Keratinocyte (primary cell): Measurements from ENCODE around the gene PLEKHS1. TPM values are rescaled to one million over a fixed set of nuclear protein-coding genes. Genes with fewer than 3 reads are reported as not detected.

Experiments used
- DNase-seq: peaks from one replicate; pipeline ENCODE4 v3.0.0-alpha.2; 2011; ENCODE audit warnings: low read depth, missing footprints, low spot score
- FAIRE-seq: peaks from 2 replicates; lab custom pipeline; 2011; peaks lifted over from hg19 to GRCh38; lab: Jason Lieb, UNC
- H2AFZ ChIP-seq: 2 replicates; pipeline ENCODE4 v1.6.0; 2012; ENCODE audit warnings: low read length, control low read depth, inconsistent platforms; ENCODE audit not compliant: control insufficient read depth
- H3K27ac ChIP-seq: 2 replicates; pipeline ENCODE4 v1.5.1; 2011; ENCODE audit warnings: low read length; ENCODE audit not compliant: control insufficient read depth, insufficient read depth
- H3K27me3 ChIP-seq: 3 replicates; pipeline ENCODE4 v1.6.0; 2011; ENCODE audit warnings: low read length; ENCODE audit not compliant: control insufficient read depth, insufficient read depth; ENCODE audit errors: extremely low read depth
- H3K36me3 ChIP-seq, 2 experiments: 2 replicates in 1 of 2; 3 replicates in 1 of 2; pipeline ENCODE4 v1.5.1; 2011; ENCODE audit warnings: low read length in 2 of 2, mild to moderate bottlenecking in 1 of 2; ENCODE audit not compliant: control insufficient read depth in 2 of 2, insufficient read depth in 2 of 2; ENCODE audit errors: extremely low read depth in 1 of 2
- H3K4me1 ChIP-seq: 3 replicates; pipeline ENCODE4 v1.5.1; 2011; ENCODE audit warnings: low read length; ENCODE audit not compliant: control insufficient read depth, insufficient read depth; ENCODE audit errors: extremely low read depth
- H3K4me2 ChIP-seq: 3 replicates; pipeline ENCODE4 v1.6.0; 2011; ENCODE audit warnings: low read depth, low read length; ENCODE audit not compliant: control insufficient read depth, insufficient read depth; ENCODE audit errors: extremely low read depth
- H3K4me3 ChIP-seq, 3 experiments: fragments of 200-600 bp in 1 of 3; sonication (generic) in 1 of 3; 2 replicates in 2 of 3; 3 replicates in 1 of 3; pipeline ENCODE4 v1.5.1; 2011 to 2016; ENCODE audit warnings: low read length in 3 of 3, mild to moderate bottlenecking in 3 of 3, control low read depth in 2 of 3, inconsistent platforms in 1 of 3, low read depth in 1 of 3, mixed read lengths in 1 of 3, mixed run types in 1 of 3, moderate library complexity in 1 of 3; ENCODE audit not compliant: control insufficient read depth in 2 of 3, insufficient read depth in 2 of 3; ENCODE audit errors: extremely low read depth in 1 of 3
- H3K79me2 ChIP-seq: 2 replicates; pipeline ENCODE4 v1.6.0; 2012; ENCODE audit warnings: low read length; ENCODE audit not compliant: control insufficient read depth, insufficient read depth
- H3K9ac ChIP-seq: 3 replicates; pipeline ENCODE4 v1.6.0; 2011; ENCODE audit warnings: low read length; ENCODE audit not compliant: control insufficient read depth, insufficient read depth; ENCODE audit errors: extremely low read depth
- H3K9me1 ChIP-seq: 3 replicates; pipeline ENCODE4 v1.6.0; 2011; ENCODE audit warnings: low read length; ENCODE audit not compliant: control insufficient read depth, insufficient read depth; ENCODE audit errors: extremely low read depth
- H3K9me3 ChIP-seq: 2 replicates; pipeline ENCODE4 v1.5.1; 2012; ENCODE audit warnings: low read depth, low read length; ENCODE audit not compliant: control insufficient read depth
- H4K20me1 ChIP-seq: 3 replicates; pipeline ENCODE4 v1.6.0; 2011; ENCODE audit warnings: low read length; ENCODE audit not compliant: control insufficient read depth, insufficient read depth; ENCODE audit errors: extremely low read depth
- EZH2 ChIP-seq: IDR thresholded peaks from one replicate; pipeline ENCODE4 v1.6.1; 2012; ENCODE audit warnings: inconsistent platforms, mild to moderate bottlenecking, low read length, moderate library complexity
- dilution Hi-C: fragments of 300-500 bp; cut with MboI; formaldehyde crosslinking; loops from one replicate; pipeline ENCODE4 v1.7.0; 2020; ENCODE audit warnings: low sequenced_read_pairs; ENCODE audit not compliant: extremely low pct_ligation_motif_present
- polyA plus RNA-seq, 5 experiments: library from polyadenylated mRNA; depleted of rRNA in 3 of 5; stranded (reverse) in 3 of 5; stranded (forward) in 1 of 5; unstranded in 1 of 5; fragments of >200 nt; gene quantifications; 1 replicate in 1 of 5; 2 replicates in 3 of 5; 3 replicates in 1 of 5; pipeline versions ENCODE4 v1.2.1 to v1.2.3, GENCODE V29; 2011 to 2012; ENCODE audit warnings: missing spikeins in 2 of 5, low read depth in 1 of 5, low replicate concordance in 1 of 5
- TF ChIP-seq, protein P1 (sequence below), 3 experiments: IDR thresholded peaks in 1 of 3; conservative IDR thresholded peaks in 1 of 3; optimal IDR thresholded peaks in 1 of 3; 2 replicates in 2 of 3; 3 replicates in 1 of 3; pipeline versions ENCODE3 to v1.5.1; 2011; ENCODE audit warnings: low read length in 3 of 3, mild to moderate bottlenecking in 3 of 3, moderate library complexity in 2 of 3, control low read depth in 1 of 3, inconsistent platforms in 1 of 3; ENCODE audit not compliant: insufficient read depth in 2 of 3; ENCODE audit errors: extremely low read depth in 1 of 3

The PLEKHS1 gene
- polyA plus RNA-seq, 1 donor (not counting 4 experiments of a cell fraction or from before 2014, with no cell fraction given): not detected

DNA sequence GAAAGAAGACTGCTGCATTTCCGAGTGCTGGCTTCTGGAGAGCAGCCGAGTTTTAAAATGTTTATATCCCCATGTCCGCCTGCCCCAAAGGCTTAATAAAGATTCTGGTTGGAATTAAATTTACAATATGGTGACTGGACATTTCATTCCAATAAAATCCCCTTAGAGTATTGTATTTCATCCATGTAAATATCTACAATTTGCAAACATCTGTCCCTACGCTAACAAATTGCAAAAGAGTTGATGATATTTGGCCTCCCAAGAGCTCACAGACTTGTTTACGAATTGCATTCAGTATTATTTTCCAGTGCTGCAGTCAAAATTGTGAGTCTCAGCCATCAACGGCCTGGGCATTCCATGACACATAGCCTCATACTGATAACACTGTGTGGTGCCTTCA, 50.1 kb downstream of the PLEKHS1 start:
- Histone ChIP-seq H3K9me1 (no peaks in the 10 kb centered on the region), H3K27ac (no peak overlapping the region), H3K9me3 (no peaks in the 10 kb centered on the region), H3K27me3 (peaks cover 8% of the 10 kb centered on the region), H4K20me1 (no peaks in the 10 kb centered on the region), H3K79me2 (no peaks in the 10 kb centered on the region), H3K4me2 (no peak overlapping the region), H3K36me3 (no peaks in the 10 kb centered on the region), H3K9ac (no peak overlapping the region), H3K4me1 (no peaks in the 10 kb centered on the region), H3K4me3 (no peak overlapping the region), H2AFZ (no peak overlapping the region)
- DNase-seq: no peak
- TF ChIP-seq, protein P1, sequence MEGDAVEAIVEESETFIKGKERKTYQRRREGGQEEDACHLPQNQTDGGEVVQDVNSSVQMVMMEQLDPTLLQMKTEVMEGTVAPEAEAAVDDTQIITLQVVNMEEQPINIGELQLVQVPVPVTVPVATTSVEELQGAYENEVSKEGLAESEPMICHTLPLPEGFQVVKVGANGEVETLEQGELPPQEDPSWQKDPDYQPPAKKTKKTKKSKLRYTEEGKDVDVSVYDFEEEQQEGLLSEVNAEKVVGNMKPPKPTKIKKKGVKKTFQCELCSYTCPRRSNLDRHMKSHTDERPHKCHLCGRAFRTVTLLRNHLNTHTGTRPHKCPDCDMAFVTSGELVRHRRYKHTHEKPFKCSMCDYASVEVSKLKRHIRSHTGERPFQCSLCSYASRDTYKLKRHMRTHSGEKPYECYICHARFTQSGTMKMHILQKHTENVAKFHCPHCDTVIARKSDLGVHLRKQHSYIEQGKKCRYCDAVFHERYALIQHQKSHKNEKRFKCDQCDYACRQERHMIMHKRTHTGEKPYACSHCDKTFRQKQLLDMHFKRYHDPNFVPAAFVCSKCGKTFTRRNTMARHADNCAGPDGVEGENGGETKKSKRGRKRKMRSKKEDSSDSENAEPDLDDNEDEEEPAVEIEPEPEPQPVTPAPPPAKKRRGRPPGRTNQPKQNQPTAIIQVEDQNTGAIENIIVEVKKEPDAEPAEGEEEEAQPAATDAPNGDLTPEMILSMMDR (optimal IDR thresholded peaks at IDR 0.05 in 1 of 3, IDR thresholded peaks at IDR 0.05 in 1 of 3, conservative IDR thresholded peaks at IDR 0.05 in 1 of 3; ENCODE audit: extremely low read depth in 1 of 3, insufficient read depth in 2 of 3, low read length in 3 of 3): no peak
- TF ChIP-seq EZH2: no peak
- FAIRE-seq: no peak
- dilution Hi-C loops: no loop called here

DNA sequence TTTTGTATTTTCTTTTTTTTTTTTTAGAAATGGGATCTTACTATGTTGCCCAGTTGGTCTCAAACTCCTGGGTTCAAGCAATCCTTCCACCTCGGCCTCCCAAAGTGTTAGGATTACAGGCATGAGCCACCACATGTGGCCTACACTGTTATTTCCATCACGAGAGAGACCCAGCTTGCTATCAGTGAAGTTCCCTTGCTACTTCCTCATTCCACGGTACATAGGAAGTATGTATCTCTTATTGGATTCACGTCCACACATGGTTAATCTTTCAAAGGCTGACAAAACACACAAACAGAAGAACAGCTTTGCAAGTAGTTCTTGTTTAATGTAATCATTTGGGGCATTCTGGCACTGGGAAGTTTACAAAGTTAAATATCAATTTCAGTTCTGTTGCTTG, 51.5 kb downstream of the PLEKHS1 start:
- no peaks in the 10 kb centered on the region for H3K36me3 ChIP-seq
- no peaks in the 10 kb centered on the region for H3K4me1 ChIP-seq
- peak overlapping the region; percentile 45 for H2AFZ ChIP-seq
- dilution Hi-C loops: no loop called here
- H3K9me1 ChIP-seq: no peaks in the 10 kb centered on the region
- no peak for TF ChIP-seq EZH2
- TF ChIP-seq, protein P1 (optimal IDR thresholded peaks at IDR 0.05 in 1 of 3, IDR thresholded peaks at IDR 0.05 in 1 of 3, conservative IDR thresholded peaks at IDR 0.05 in 1 of 3; ENCODE audit: extremely low read depth in 1 of 3, insufficient read depth in 2 of 3, low read length in 3 of 3): no peak
- no peak for FAIRE-seq
- H3K9me3 ChIP-seq: no peaks in the 10 kb centered on the region
- H3K4me2 ChIP-seq: no peak overlapping the region
- DNase-seq: no peak
- H3K79me2 ChIP-seq: no peaks in the 10 kb centered on the region
- no peaks in the 10 kb centered on the region for H4K20me1 ChIP-seq
- no peak overlapping the region for H3K4me3 ChIP-seq
- no peak overlapping the region for H3K9ac ChIP-seq
- no peak overlapping the region for H3K27ac ChIP-seq
- peaks cover 8% of the 10 kb centered on the region for H3K27me3 ChIP-seq
